ENCODE measurements around the gene ZNF74.
"Not testable (repeated sequence)": the region's sequence is repeated elsewhere in the genome, so short reads cannot be mapped to it uniquely, and the experiment has no call there.

ZNF74 gene

DNA sequence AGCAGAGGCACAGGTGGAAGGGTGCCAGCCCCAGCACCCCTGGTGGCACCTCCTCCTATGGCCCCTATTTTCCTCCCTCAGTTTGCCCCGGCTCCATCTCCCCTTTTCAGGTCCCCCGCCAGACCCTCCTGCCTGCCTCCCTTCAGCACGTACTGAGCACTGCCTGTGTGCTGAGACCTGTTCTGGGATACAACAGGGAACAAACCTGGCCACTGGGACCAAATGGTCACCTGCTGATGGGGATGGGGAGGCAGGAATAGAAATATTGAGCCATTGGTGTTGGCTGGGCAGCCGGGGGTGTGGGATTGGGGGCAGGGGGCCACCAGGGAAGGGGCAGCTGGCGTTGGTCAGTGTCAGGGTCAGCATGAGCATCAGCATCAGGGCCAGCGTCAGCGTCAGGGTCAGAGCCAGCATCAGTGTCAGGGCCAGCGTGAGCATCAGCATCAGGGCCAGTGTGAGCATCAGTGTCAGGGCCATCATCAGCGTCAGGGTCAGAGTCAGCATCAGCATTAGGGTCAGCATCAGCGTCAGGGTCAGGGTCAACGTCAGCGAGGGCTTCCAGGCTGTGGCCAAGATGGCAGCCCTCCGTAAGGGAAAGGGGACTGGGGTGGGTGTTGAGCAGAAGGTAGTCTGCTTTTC, 7.5 kb downstream of the ZNF74 start:
- FAIRE-seq: no peak

DNA sequence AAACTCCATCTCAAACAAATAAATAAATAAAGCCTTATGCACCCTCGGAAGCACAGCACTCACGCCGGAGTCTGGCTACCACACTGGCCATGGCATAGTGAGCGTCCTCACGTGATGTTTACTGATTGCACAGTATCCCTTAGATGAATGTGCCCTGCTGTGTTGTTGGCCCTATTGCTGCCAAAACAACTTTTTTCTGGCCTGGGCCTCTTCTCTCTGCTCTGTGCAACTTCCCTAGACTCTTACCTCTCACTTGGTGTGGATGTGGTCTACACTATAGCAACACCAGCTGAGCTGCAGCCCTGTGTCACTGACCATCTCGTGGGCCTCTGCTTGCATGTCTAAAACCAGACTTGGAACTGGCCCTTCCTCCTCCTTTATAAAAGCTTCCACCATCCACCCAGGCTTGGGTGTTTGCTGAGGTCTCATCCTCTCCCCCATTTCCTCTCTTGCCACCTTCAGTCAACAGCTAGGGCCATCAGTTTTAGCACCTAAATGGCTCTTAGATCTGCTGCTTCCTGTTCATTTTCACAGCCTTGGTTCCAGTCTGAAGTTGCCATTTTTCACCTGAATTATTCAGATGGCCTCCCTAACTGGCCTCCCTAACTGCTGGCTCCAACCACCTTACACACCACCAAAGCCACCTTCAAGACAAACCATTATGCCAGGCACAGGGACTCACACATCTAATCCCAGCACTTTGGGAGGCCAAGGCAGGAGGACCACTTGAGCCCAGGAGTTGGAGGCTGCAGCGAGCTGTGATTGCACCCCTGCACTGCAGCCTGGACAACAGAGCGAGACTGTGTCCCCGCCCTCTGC, 9.2 kb downstream of the ZNF74 start:
- no peak for FAIRE-seq

DNA sequence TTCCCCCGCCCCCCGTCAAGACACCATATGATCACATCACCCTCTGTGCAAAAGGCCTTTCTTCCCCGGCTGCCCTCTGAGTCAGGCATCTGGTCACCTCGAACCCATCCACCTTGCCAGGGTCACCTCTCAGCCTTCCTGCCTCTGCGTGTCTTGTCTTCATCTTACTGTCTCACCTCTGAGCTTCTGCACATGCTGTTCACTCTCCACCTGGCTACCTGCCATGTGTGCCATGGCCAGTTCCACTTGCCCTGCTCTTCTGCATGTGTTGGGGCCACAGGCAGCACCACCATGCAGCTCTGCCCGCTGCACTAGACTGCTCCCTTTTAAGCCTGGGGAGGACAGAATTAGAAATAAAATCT, 9.8 kb downstream of the ZNF74 start:
- no peak for FAIRE-seq

DNA sequence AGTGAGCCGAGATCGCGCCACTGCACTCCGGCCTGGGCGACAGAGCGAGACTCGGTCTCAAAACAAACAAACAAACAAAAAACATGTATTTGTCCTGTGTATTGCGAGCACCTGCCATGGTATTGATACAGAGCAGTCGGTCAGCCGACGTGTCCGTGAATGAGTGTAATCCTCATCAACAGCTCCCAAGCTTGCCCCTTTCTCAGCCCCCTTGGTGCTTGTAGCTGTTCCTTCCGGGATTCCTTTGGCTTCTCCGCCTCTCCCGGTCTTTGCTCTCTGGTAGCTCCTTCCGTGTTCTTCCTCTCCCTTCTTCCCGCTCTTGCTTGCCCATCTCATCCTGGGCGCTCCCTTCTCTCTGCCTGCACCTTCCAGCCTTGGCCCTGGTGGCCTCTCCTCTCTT, 10.9 kb downstream of the ZNF74 start:
- no peak for FAIRE-seq

DNA sequence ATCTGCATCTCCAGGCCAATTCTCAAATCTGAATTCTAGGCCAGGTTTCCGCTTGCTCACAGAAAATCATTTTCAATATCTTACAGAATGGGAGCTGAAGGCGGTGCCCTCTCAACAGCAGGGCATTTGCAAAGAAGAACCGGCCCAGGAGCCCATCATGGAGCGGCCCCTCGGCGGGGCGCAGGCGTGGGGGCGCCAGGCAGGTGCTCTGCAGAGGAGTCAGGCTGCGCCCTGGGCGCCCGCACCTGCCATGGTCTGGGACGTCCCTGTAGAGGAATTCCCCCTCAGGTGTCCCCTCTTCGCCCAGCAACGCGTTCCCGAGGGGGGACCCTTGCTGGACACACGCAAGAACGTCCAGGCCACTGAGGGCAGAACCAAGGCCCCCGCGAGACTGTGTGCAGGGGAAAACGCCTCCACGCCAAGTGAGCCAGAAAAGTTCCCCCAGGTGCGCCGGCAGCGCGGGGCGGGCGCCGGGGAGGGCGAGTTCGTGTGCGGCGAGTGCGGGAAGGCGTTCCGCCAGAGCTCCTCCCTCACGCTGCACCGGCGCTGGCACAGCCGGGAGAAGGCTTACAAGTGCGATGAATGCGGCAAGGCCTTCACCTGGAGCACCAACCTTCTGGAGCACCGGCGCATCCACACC, 11.5 kb downstream of the ZNF74 start:
- FAIRE-seq: no peak

DNA sequence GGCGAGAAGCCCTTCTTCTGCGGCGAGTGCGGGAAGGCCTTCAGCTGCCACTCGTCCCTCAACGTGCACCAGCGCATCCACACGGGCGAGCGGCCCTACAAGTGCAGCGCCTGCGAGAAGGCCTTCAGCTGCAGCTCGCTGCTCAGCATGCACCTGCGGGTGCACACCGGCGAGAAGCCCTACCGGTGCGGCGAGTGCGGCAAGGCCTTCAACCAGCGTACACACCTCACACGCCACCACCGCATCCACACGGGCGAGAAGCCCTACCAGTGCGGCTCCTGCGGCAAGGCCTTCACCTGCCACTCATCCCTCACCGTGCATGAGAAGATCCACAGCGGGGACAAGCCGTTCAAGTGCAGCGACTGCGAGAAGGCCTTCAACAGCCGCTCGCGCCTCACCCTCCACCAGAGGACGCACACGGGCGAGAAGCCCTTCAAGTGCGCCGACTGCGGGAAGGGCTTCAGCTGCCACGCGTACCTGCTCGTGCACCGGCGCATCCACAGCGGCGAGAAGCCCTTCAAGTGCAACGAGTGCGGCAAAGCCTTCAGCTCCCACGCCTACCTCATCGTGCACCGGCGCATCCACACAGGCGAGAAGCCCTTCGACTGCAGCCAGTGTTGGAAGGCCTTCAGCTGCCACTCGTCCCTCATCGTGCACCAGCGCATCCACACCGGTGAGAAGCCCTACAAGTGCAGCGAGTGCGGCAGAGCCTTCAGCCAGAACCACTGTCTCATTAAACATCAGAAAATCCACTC, 12.2 kb downstream of the ZNF74 start:
- FAIRE-seq: no peak

DNA sequence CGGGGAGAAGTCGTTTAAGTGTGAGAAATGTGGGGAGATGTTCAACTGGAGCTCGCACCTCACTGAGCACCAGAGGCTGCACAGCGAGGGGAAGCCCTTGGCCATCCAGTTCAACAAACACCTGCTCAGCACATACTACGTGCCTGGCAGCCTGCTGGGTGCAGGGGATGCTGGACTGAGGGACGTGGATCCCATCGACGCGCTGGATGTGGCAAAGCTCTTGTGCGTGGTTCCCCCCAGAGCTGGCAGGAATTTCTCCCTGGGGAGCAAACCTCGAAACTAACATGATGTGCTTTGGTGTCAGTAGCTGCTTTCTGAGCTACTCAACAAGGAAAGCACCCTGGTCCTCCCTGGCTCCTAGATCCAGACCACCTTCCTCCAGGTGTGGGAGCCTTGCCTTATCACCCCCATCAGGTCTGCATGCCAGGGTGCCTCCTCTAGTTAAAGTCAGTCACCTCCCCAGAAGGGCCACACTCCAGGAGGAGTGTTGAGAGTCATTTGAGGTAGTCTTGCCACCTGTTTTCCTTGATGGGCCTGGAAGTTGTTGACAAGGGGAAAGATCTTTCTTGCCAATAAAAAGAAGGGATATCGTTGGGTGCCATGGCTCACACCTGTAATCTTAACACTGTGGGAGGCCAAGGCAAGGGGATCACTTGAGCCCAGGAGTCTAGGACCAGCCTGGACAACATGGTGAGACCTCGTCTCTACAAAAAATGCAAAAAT, 12.9 kb downstream of the ZNF74 start:
- no peak for FAIRE-seq

DNA sequence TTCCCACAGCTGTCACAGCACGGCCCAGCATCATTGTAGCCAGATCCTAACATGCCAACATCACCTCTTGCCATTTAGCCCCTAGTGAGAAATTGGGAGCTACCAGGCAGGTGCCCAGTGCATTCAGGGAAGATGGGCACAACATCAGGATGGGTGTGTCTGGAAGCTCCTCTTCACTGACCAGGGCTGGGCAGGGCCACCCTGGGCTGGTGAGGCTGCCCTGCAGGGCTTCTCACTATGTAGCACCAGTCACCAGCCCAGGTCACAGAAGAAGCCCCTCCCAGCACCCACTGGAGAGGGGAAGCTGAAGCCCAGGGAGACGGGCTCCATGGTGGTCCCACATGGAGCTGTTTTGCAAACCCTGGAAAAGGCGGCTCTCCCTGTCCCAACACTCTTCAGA, 13.9 kb downstream of the ZNF74 start:
- FAIRE-seq: no peak

DNA sequence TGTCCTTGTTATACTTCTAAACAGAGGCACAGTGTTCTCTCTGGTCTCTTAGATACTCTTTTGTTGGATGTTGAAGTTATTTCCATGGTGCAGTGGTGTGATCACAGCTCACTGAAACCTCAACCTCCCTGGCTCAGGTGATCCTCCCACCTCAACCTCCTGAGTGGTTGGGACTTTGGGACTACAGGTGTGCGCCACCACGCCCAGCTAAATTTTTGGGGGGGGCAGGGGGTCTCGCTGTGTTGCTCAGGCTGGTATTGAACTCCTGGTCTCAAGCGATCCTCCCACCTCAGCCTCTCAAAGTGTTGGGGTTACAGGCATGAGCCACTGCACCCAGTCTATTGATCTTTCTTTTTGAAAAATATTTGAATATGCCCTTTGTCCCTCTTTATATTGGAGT, 14.9 kb downstream of the ZNF74 start:
- no peak for FAIRE-seq

DNA sequence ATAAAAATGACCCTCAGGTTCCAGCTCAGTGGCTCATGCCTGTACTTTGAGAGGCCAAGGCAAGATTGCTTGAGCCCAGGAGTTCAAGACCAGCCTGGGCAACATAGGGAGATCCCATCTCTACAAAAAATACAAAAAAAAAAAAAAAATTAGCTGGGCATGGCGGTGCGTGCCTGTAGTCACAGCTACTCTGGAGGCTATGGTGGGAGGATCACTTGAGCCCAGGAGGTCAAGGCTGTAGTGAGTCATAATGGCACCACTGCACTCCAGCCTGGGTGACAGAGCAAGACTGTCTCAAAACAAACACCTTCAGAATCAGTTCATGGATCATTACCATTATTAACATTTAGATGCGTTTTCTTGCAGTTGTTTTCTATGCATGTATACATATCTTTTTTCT, 15.4 kb downstream of the ZNF74 start:
- not testable (repeated sequence) for FAIRE-seq

DNA sequence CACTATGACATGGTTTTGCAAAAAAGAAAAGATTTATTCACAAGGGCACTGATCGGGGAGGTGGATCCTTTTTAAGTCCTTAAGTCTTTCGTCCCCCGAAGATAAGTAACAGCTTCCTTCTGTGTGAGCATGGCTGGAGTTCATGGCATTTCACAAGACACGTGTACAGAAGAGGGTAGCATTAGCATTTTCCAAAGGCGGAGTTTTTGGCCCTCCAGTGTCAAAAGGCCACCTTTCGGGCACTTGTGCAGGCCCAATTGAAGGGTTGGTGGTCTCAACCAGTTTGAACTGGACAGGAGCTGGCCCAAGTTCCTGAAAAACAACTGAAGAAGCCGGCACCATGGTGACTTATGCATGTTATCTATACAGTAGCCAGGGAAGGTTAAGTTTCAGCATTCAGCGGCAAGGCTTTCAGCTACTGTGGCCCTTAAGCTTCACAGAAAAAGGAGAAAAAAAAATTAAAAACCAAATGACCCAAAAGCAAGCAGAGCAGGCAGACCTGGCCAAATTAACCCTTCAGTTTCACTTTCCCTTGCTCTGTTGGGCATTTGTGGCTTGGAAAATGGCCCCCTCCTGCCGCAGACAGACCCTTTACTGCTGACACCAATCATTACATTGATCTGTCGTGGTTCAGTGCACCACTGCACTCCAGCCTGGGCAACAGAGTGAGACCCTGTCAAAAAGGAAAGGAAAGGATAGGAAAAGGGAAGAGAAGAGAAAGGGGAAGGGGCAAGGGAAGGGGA, 18.7 kb downstream of the ZNF74 start:
- FAIRE-seq: no peak

DNA sequence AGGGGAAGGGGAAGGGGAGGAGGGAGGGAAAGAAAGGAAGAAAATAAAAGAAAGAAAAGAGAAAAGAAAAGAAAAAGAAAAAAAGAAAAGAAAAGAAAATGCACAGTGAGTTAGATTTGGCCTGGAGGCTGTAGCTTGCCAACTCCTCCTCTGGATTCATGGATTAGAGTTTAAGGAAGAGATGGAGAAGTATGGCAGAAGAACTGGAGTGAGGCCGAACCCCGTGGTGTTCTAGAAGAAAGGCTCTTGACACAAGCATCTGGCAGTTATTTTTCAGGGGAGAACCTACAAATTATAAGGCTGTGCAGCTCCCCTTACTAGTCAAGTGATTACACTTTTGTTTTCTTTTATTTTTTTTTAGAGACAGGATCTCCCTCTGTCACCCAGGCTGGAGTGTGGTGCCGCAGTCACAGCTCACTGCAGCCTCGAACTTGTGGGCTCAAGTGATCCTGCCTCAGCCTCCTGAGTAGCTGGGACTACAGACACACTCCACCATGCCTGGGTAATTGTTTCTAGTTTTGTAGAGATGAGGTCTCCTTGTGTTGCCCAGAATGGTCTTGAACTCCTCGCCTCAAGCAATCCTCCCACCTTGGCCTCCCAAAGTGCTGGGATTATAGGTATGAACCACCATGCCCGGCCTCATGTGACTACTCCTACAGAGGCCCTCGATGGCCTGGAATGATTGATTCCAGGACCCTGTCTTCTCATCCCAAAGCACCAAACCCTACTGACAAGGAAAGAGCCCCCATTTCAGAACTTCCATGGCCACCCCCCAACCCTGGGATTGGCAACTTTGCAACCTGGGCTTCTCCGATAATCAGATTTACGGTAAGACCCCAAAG, 19.5 kb downstream of the ZNF74 start:
- FAIRE-seq: no peak

DNA sequence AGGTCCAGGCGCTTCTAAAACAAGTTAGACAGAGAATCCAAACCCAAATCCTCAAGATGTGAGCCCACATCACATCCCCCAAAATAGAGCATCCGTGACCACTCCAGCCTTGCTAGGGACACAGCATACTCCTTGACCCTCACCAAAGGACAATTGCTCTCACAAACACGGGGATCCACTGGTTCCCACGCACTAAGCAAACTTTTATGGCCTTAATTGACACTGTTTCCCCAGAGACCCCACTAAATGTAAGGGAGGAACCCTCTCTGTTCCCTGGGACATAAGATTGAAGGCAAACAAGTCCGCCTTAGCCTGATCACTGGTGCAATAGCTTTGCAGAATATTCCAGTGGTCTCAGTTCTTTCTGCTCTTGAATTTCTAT, 20.1 kb downstream of the ZNF74 start:
- no peak for FAIRE-seq

DNA sequence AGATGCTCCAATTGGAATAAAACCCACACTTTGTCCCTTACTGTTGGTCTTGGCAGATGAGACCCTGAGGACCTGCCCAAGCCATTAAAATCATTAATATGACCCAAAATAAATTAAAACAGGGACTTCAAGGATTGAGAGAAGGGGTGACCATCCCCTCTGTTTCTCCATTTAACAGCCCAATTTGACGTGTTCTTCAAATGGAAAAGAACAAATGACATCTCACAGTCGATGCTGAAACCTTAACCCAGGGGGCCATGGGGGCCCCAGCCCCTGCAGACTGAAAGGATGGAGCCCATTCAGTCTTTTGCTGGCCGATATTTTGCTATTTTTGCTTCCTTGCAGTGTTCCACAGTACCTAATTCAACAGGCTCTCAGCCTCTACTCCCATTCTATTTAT, 20.5 kb downstream of the ZNF74 start:
- no peak for FAIRE-seq

DNA sequence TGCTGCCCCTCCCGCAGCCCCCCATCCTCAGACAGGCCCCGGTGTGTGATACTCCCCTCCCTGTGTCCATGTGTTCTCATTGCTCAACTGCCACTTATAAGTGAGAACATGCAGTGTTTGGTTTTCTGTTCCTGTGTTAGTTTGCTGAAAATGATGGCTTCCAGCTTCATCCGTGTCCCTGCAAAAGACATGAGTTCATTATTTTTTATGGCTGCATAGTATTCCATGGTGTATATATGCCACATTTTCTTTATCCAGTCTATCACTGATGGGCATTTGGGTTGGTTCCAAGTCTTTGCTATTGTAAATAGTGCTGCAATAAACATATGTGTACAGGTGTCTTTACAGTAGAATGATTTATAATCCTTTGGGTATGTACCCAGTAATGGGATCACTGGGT, 21.3 kb downstream of the ZNF74 start:
- FAIRE-seq: not testable (repeated sequence)

DNA sequence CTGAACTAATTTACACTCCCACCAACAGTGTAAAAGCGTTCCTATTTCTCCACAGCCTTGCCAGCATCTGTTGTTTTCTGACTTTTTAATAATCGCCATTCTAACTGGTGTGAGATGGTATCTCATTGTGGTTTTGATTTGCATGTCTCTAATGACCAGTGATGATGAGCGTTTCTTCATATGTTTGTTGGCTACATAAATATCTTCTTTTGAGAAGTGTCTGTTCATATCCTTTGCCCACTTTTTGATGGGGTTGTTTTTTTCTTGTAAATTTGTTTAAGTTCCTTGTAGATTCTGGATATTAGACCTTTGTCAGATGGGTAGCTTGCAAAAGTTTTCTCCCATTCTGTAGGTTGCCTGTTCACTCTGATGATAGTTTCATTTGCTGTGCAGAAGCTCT, 21.7 kb downstream of the ZNF74 start:
- FAIRE-seq: not testable (repeated sequence)

DNA sequence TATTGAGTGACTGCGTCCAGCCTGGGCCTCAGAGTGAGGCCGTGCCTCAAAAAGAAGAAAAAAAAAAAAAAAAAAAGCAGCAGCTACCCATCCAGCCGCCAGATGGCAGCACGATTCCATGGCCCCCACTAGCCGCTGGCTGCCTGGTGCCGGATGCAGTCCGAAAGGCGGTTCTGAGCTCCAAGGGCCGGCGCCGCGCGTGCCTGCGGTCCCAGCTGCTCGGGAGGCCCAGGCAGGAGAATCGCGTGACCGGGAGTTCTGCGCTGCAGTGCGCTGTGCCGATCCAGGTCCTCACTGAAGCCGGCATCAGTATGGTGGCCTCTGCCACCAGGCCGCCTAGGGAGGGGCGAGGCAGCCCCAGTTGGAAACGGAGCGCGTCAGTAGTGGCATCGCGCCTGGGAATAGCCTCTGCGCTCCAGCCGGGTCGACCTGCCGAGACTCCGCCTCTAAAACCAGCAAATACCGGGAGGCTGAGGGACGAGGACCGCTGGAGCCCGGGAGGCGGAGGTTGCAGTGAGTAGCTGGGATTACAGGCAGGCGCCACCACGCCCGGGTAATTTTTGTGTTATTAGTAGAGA, 24.3 kb downstream of the ZNF74 start:
- FAIRE-seq: no peak

DNA sequence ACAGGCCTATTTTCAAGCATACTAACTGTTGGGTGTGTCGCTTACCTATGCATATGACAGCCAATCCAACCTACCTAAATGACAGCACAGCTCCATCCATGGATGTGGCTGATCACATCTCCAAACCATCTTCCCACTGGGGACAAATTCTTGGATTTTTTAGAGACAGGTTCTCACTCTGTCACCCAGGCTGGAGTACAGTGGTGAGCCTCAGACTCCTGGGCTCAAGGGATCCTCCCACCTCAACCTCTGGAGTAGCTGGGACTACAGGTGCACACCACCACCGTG, 25.7 kb downstream of the ZNF74 start:
- FAIRE-seq: no peak

DNA sequence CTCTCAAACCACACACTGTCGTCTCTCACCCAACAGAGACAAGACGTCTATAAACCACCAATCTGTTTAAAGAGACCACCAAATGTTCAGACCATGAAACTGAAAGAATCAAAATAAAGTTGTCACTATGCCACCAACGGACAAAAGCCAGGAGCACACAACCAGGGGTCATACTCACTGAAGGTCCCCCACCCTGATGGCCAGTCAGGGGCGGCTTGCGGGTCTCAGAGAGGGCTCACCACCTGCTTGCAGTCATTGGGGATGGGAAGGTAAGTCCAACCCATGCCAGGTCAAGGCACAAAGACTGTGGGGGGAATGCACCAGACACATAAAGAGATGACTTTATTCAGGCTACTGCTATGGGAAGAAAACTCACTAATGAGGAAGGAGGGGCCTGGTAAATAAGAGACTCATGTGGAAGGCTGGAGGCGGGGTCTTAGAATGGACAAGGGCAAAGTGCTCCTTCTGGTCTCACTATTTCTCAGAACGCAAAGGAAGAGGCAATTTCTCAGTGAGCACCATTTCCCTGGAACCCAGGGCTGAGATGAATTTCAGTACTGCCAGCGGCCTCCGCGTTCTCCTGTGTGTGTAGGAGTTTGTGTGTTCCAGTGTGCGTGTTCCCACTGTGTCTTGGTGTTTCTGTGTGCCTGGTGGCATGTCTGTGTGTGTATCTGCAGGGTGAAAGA, 26.3 kb downstream of the ZNF74 start:
- no peak for FAIRE-seq

DNA sequence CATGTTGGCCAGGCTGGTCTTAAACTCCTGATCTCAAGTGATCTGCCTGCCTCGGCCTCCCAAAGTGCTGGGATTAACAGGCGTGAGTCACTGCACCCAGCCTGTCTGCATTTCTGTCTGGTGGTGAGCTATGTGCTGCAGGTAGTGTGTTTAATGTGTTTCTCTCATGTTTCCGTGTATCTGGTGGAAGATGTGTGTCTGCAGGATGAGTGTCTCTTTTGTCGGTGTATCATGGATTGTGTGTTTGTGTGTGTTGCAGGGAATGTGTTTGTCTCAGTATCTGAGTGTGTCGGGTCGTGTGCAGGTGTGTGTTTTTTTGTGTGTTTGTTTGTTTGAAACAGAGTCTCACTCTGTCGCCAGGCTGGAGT, 27.5 kb downstream of the ZNF74 start:
- FAIRE-seq: no peak
